Muscle of back (tissue), 11 donors: ENCODE measurements around the gene SYT6. TPM values are rescaled to one million over a fixed set of nuclear protein-coding genes. Genes with fewer than 3 reads are reported as not detected.
A peak's percentile ranks its signal among the peaks of the same experiment; 100 is the strongest.

ENCODE experiments used
- DNase-seq, 3 donors: peaks; one replicate each; pipeline versions ENCODE4 v3.0.0 to v3.0.0-alpha.2; 2013
- polyA plus RNA-seq, 10 donors: library from polyadenylated mRNA; unstranded; fragments of 120-200 nt; gene quantifications; one replicate each; pipeline ENCODE4 v1.2.1, GENCODE V29; 2013; ENCODE audit not compliant: insufficient read length in 10 of 10

The SYT6 gene
- polyA plus RNA-seq, 10 donors = 0.88 to 1.8 (median 1.3) TPM

- peak in 2 of 3 donors; percentile 33 to 59 for DNase-seq
These were observed 1.3 kb upstream of the SYT6 start for GRCh38 chr1:114154963-114155322.

GRCh38 chr1:114154146-114154962 lies 685 bp upstream of the SYT6 start:
- peak in 2 of 3 donors; percentile 28 to 55 for DNase-seq

GRCh38 chr1:114152508-114153260 lies 985 bp downstream of the SYT6 start:
- peak in 2 of 3 donors; percentile 26 to 78 for DNase-seq

GRCh38 chr1:114152089-114152507 lies 1.6 kb downstream of the SYT6 start:
- no peak for DNase-seq

- no peak for DNase-seq
These were observed 3.7 kb downstream of the SYT6 start for GRCh38 chr1:114150016-114150415.

- DNase-seq = no peak
These were observed 4.5 kb downstream of the SYT6 start for GRCh38 chr1:114149211-114149610.

- no peak for DNase-seq
These were observed 8.0 kb downstream of the SYT6 start for GRCh38 chr1:114145504-114146151.

- DNase-seq = no peak
These were observed 9.7 kb downstream of the SYT6 start for GRCh38 chr1:114144016-114144415.

- DNase-seq = no peak
These were observed 14.1 kb downstream of the SYT6 start for GRCh38 chr1:114139540-114139939.

GRCh38 chr1:114137497-114137896 lies 16.2 kb downstream of the SYT6 start:
- no peak for DNase-seq

GRCh38 chr1:114135786-114136185 lies 17.9 kb downstream of the SYT6 start:
- DNase-seq = no peak

- DNase-seq = no peak
These were observed 19.2 kb downstream of the SYT6 start for GRCh38 chr1:114134518-114134917.

GRCh38 chr1:114133129-114133528 lies 20.5 kb downstream of the SYT6 start:
- DNase-seq = no peak

- DNase-seq = no peak
These were observed 22.0 kb downstream of the SYT6 start for GRCh38 chr1:114131526-114132220.

- no peak for DNase-seq
These were observed 22.7 kb downstream of the SYT6 start for GRCh38 chr1:114130846-114131525.

- no peak for DNase-seq
These were observed 23.5 kb downstream of the SYT6 start for GRCh38 chr1:114130213-114130612.

GRCh38 chr1:114128293-114128692 lies 25.4 kb downstream of the SYT6 start:
- no peak for DNase-seq

GRCh38 chr1:114126261-114127095 lies 27.2 kb downstream of the SYT6 start:
- peak in 1 of 3 donors; percentile 30 for DNase-seq

GRCh38 chr1:114124644-114125043 lies 29.0 kb downstream of the SYT6 start:
- no peak for DNase-seq

GRCh38 chr1:114122941-114123618 lies 30.6 kb downstream of the SYT6 start:
- DNase-seq = peak in 2 of 3 donors; percentile 19 to 45
